ENCODE data around the gene DTWD2.
"Not testable (repeated sequence)": the region's sequence is repeated elsewhere in the genome, so short reads cannot be mapped to it uniquely, and the experiment has no call there.

The DTWD2 gene

DNA sequence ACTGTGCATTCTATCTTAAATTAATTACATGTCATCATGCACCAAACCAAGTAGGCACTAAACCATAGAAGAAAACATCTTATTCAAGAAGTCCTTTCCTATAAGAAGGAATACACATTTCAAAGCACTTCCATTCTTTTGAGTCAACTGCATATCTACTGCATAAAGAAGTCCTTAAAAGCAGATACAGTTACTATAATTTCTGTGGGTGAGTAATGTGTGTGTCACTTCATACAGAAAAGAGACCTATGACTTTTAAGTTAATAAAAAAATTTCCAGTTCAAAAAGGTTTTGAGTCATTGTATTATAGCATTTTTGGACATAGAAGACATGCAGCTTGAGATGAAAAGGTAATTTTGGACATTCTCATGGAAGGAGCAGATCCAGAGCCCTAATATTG is 125.0 kb downstream of the DTWD2 start:
- no peak for DNase-seq (ENCODE audit: low spot score)

DNA sequence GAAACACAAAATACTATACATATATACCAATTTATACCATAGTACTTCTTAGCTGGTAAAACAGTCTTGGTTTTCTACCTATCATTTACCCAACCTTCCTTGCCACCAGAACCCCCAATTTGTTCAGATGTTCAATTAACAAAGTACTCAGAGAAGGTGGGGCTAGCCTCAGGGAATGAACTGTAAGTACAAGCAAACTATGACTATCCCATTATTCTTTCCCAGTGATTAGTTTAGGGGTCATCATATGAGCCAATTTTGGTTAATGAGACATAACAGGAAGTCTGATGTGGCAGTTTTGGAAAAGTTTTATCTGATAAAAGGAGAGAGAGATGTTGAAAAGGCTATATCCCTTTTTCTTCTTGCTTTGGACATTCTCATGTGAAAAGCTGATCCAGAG is 125.8 kb downstream of the DTWD2 start:
- DNase-seq (ENCODE audit: low spot score): no peak

DNA sequence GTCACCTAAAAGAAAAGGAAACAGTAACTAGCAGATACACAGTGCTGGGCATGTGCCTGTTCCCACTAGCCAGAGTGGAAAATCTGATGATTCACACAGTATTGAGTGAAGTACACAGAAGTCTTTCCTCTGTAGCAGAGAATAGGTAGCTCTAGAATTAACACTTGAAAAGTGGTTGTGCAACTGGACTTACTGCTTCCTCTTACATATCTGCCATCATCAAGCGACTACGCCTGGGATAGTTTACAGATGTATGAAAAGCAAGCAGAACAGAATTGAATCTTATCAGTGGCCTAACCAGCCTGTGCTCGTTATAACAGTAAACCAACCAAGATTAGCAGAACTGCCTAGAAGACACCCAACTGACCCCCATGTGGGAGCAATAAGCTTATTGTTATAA is 130.6 kb downstream of the DTWD2 start:
- DNase-seq (ENCODE audit: low spot score): no peak

DNA sequence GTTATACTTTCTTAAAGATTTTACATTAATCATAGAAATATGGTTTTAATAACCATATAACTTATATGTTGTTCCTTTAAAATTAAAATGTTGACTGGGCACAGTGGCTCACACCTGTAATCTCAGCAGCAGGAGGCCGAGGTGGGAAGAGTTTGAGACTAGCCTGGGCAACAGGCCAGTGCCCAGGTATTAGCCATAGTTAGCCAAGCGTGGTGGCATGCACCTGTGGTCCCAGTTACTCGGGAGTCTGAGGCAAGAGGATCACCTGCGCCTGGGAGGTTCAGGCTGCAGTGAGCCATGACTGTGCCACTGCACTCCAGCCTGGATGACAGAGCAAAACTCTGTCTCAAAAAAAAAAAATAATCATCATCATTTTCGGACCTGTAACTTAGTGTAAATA is 133.5 kb downstream of the DTWD2 start:
- DNase-seq (ENCODE audit: low spot score): no peak

DNA sequence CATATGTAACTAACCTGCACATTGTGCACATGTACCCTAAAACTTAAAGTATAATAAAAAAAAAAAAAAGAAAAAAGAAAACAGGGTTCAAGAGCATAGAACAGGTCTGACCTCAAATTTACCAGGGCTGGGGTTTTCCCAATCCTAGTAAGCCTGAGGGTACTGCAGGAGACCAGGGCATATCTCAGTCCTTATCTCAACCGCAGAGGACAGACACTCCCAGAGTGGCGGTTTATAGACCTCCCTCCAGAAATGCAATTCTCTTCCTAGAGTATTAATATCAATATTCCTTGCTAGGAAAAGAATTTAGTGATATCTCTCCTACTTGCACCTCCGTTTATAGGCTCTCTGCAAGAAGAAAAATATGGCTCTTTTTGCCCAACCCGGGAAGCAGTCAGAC is 136.6 kb downstream of the DTWD2 start:
- not testable (repeated sequence) for DNase-seq (ENCODE audit: low spot score)

DNA sequence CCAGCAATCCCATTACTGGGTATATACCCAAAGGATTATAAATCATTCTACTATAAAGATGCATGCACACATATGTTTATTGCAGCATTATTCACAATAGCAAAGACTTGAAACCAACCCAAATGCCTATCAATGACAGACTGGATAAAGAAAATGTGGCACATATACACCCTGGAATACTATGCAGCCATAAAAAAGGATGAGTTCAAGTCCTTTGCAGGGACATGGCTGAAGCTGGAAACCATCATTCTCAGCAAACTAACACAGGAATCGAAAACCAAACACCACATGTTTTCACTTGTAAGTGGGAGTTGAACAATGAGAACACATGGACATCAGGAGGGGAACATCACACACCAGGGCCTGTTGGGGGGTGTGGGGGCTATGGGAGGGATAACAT is 138.8 kb downstream of the DTWD2 start:
- DNase-seq (ENCODE audit: low spot score): not testable (repeated sequence)

DNA sequence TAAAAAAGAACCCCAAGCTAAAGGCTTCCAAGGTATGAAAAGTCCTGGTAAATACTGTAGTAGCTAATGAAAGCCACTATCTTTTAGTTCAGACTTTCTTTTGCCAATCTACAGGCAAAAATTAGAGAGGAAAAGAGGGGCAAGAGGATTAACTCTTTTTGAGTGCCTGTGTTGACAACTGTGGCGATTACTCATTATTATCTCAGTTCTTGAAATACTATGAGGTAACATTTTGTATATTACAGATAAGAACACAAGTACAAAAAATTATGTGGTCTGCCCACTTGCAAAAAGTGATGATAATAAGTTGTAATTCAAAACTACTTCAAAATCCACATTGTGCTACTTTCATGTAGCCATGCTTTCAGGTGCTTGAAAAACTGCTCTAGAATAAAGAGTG is 144.0 kb downstream of the DTWD2 start:
- DNase-seq (ENCODE audit: low spot score): no peak

DNA sequence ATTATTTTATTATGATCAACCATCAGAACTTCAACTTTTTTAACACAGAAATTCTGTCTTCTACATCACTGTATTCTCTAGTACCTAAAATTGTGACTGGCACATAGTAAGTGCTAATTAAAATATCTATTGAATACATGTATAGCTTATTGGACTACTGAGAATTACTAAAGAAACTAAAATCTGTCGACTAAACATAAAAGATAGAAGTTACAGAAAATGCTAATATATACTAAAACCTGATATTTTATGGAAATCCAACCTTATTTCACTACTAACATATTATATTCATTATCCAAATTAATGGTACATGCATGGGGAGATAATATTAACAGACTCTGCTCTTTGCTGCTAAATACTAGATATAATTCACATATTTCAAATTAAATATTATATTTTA is 153.6 kb downstream of the DTWD2 start:
- DNase-seq (ENCODE audit: low spot score): no peak

DNA sequence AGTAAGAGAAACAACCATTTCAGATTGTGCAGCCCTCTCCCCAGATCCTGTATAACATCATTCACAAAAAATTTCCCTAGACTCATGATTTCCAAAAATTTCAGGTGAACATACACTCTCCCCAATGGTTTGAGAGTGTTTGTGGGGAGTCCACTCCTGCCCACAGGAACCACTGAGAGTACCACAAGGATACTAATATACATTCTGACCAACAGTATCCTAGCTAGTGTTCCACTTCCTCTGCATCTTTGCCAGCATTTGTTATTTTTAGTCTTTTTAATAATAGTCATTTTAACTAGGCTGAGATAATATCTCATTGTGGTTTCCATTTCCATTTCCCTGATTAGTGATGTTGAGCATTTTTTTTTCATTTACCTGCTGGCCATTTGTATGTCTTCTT is 155.4 kb downstream of the DTWD2 start:
- DNase-seq (ENCODE audit: low spot score): no peak

DNA sequence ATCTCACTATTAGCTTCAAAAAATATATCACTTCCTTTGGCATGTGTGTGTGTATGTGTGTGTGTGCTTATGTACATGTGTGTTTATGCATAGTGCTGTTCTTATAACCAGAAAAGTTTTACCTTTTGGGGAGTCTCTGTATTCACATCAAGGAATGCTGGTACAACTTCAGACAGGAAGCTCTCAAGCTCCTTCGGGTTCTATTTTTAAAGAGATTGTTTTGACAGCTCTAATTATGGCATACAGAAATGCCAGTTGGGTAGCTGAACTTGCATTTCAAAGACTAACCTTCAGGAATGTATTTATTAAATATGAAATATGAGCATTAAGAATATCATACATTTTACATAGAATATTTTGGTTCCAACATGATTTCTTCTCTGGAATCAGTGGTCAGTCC is 163.1 kb downstream of the DTWD2 start:
- DNase-seq (ENCODE audit: low spot score): no peak

DNA sequence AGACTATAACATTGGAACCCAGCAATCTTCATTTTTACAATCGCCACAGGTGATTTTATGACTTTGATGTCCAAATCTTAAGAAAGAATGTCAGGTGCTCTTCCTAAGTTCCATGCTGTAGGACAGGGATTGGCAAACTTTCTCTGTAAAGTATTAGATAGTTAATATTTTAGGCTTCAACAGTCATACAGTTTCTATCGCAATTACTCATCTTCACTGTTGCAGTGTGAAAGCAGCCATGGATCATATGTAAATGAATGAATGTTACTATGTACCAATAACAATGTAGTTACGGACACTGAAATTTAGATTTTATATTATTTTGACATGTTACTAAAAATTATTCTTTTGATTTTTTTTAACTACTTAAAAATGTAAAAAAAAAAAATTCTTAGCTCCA is 169.7 kb downstream of the DTWD2 start:
- DNase-seq (ENCODE audit: low spot score): no peak

DNA sequence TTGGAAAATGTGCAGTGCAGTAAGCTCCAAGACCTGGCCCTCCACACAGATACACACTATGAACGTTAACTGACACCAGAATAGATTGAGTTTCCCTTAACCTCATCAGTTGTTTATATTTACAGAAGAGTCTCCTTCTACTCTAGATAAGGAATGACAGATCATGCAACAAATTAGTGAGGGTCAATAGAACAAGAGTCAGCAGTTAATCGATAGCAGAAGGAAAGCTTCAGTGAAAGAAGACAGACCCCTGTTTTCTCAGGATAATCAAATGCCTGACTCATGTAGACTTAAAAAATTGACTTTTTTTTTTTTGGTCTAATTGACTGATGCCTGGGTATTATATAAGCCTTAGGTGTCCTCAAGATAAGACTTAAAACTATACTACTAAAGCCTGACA is 179.9 kb downstream of the DTWD2 start:
- DNase-seq (ENCODE audit: low spot score): no peak

DNA sequence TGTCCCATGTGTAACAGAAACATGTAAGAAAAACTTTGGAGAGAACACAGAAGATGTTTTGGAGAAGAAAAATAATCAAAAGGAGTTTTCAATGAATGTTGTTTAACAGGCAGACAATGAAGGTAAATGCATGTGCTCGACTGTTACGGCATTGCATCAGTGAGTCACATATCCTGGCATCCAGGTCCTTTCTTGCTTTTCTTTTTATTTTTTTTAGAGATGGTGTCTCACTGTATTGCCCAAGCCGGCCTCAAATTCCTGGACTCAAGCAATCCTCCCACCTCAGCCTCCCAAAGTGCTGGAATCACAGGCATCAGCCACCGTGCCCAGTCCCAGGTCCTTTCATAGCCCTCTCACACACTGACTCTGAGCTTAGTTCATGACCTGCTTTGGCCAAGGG is 181.8 kb downstream of the DTWD2 start:
- no peak for DNase-seq (ENCODE audit: low spot score)

DNA sequence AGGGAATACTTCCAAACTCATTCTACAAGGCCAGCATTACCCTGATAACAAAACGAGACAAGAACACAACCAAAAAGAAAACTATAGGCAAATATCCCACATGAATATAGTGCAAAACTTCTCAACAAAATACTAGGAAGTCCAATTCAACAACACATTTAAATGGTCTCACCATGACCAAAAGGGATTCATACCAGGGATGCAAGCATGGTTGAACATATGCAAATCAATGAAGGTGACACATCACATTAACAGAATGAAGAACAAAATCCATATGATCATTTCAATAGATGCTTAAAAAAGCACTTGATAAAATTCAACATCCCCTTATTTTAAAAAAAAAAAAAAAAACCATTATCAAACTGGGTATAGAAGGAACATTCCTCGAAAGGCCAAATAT is 186.0 kb downstream of the DTWD2 start:
- no peak for DNase-seq (ENCODE audit: low spot score)

DNA sequence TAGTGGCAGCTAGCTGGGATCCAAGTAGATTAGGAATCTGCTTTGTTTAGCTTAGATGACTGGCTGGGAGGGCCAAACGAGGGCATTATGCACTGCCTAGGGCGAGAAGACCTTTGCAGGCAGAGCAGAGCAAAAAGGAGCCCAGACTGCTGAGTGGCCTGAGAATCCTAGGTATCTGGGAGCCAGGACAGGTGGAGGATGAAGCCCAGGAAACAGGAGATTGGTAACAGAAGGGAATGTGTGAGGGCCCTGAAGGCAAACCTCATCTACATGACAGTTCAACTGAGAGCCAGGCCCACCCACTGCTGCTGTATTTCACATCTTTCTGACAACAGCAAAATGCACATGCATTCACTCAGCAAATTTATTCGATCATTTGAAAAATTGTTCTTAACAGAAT is 192.3 kb downstream of the DTWD2 start:
- no peak for DNase-seq (ENCODE audit: low spot score)

DNA sequence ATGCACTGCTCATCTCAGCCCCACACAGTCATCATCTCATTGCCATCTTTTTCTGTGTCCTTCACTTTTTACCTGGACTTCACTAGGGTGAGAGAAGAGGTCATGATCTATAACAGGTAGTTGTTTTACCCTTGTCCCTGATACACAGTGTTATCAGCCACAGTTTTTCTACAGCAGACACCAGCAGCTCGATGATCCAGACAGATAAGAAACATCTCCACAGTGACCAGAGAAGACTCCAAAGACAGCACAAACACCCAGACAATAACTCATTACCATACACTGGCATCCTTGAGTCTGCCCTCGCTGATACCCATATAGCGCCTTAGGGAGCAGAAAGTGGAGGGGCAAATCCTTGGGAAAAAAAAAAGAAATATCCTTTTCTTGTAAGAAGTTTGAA is 194.1 kb downstream of the DTWD2 start:
- no peak for DNase-seq (ENCODE audit: low spot score)

DNA sequence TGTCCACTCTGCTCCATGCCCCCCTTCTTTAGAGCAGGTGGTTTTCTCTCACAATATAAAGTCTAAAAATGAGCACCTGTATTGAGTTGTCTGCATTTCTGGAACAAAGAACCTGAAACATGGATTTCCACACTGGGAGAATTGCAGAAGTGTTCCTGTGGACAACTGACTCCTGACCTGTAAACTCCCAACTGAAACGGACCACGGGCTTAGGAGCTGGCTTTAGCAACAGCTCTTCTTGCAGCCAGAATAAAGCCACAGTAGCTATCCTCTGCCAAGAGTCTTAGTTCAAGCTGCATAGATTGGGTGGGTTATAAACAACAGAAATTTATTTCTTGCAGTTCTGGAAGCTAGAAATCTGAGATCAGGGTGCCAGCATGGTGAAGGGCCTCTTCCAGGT is 194.7 kb downstream of the DTWD2 start:
- no peak for DNase-seq (ENCODE audit: low spot score)

DNA sequence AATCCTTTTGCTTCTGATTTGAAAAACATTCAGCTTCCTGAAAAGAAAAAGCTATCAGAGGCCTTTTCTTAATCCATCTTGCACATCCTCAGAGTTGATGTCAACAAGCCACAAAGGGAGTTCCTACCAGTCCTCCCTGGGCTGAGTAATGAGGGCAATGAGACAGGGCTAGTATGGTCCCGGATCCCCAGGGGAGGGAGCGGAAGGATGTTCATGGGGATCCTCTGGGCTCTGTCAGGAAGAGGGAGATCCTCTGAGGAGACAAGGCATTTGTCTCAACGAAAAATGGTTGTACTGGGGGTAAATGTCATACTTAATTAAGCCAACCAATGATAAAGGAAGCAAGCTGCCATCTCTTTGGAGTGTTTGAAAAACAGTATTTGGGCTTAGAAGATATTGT is 195.3 kb downstream of the DTWD2 start:
- no peak for DNase-seq (ENCODE audit: low spot score)

DNA sequence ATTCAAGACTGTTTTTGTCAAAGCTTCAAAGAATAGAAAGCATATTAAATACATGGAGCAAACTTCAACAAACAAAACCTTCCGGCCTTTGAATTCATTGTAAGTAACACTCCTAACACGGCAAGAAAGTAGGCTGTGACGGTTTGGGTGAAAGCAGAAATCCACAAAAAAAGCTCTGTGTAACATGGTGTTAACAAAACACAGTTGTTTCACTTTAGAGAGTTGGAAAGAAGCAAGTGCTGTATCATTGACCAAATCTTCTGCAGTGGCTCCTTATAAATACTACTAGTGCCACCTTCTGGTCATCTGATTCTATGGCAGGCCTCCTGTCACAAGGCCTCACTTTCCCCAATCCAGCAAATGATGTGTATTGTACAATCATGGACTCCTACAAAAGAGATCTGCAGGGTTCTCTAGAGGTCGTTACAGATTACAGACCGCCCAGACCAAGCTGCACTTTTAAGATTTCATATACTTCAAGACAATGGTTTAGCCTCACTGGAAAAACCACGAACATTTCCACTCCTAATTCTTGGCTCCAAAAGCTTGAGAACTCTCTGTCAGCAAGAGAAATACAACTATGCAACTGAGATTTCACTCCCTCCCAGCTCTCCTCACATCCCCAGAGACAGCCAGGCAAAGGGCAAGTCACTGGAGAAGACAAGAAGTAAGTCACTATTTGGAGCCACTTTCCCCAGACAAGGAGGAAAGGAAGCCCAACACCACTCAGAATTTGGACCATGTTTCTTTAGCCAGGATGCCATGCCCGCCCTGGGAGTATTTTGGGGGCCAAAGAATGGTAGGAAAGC is 196.2 kb downstream of the DTWD2 start:
- DNase-seq (ENCODE audit: low spot score): peak; percentile 30

DNA sequence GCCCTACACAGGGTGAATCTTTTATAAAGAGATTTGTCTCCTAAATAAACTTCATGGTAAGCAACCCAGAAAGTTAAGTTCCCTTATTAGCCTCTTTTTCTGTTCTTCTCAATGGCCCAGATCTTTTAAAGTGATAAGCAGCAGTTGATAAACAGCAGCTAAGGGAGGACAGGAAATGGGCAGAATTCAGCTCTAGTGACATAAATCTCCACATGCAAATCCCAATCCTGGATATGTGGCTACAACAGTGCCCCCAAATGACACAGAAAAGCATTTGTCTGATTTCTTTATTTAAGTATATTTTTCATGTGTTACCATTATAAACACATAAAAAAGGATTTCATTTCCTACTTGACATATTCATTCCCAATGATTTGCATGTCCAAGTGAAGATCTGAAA is 199.0 kb downstream of the DTWD2 start:
- no peak for DNase-seq (ENCODE audit: low spot score)

DNA sequence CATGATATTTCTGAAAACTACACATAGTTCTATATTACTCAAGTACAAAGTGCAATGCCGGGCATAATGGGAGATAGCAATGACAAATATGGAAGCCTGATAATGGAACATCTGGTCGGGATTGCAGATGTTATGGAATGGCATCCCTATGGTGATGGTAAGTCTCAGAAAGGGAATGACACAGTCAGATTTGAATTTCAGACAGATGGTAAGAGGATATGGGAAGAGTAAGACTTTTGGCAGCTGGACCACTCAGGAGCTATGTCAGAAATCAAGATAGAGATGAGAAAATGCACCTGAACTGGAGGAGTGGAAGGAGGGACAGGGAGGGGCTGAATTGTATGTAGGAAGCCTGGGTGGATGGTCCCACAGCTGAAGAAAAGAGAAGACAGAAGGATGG is 200.0 kb downstream of the DTWD2 start:
- no peak for DNase-seq (ENCODE audit: low spot score)
